Mesenchymal stem cell (in vitro differentiated cells and primary cell): Measurements from ENCODE around the gene DUSP5.
A peak's percentile ranks its signal among the peaks of the same experiment; 100 is the strongest.

ENCODE experiments used
- DNase-seq: peaks from one replicate; pipeline ENCODE4 v3.0.0-alpha.2; 2013
- H2AFZ ChIP-seq: one replicate; pipeline ENCODE4 v1.6.1; 2013; ENCODE audit warnings: low read depth, mild to moderate bottlenecking, control low read depth, inconsistent platforms, low read length, moderate library complexity
- H2AK5ac ChIP-seq: 2 replicates; pipeline ENCODE4 v1.6.1; 2013; ENCODE audit warnings: low read length, moderate library complexity, mild to moderate bottlenecking, inconsistent platforms; ENCODE audit not compliant: severe bottlenecking
- H2BK120ac ChIP-seq: one replicate; pipeline ENCODE4 v1.6.1; 2013; ENCODE audit warnings: low read depth, mild to moderate bottlenecking, inconsistent platforms, low read length, moderate library complexity
- H2BK12ac ChIP-seq, 2 experiments: one replicate each; pipeline ENCODE4 v1.6.1; 2013; ENCODE audit warnings: inconsistent platforms in 2 of 2, low read length in 2 of 2, mild to moderate bottlenecking in 2 of 2, moderate library complexity in 2 of 2, control low read depth in 1 of 2
- H2BK15ac ChIP-seq: one replicate; pipeline ENCODE4 v1.6.1; 2013; ENCODE audit warnings: mild to moderate bottlenecking, low read depth, inconsistent platforms; ENCODE audit not compliant: poor library complexity, severe bottlenecking
- H2BK5ac ChIP-seq: 2 replicates; pipeline ENCODE4 v1.6.1; 2013; ENCODE audit warnings: low read depth, mild to moderate bottlenecking, low read length, control low read depth, inconsistent platforms; ENCODE audit not compliant: poor library complexity, severe bottlenecking
- H3K14ac ChIP-seq, 2 experiments: one replicate each; pipeline ENCODE4 v1.6.1; 2013; ENCODE audit warnings: inconsistent platforms in 2 of 2, low read length in 2 of 2, control low read depth in 1 of 2, mild to moderate bottlenecking in 1 of 2, moderate library complexity in 1 of 2
- H3K18ac ChIP-seq, 2 experiments: one replicate each; pipeline ENCODE4 v1.6.1; 2013; ENCODE audit warnings: inconsistent platforms in 2 of 2, low read length in 2 of 2, control low read depth in 1 of 2, low read depth in 1 of 2, mild to moderate bottlenecking in 1 of 2
- H3K23ac ChIP-seq, 2 experiments: one replicate each; pipeline ENCODE4 v1.6.1; 2013; ENCODE audit warnings: inconsistent platforms in 2 of 2, low read length in 2 of 2, mild to moderate bottlenecking in 2 of 2, moderate library complexity in 2 of 2, control low read depth in 1 of 2
- H3K27ac ChIP-seq: 2 replicates; pipeline ENCODE4 v1.5.1; 2013; ENCODE audit warnings: mild to moderate bottlenecking, moderate library complexity, low read length, control low read depth, inconsistent platforms; ENCODE audit not compliant: poor library complexity, severe bottlenecking
- H3K27me3 ChIP-seq, 2 experiments: 2 replicates each; pipeline versions ENCODE4 v1.6.1 to v1.7.0; 2013; ENCODE audit warnings: low read length in 2 of 2, mild to moderate bottlenecking in 2 of 2, moderate library complexity in 2 of 2, control low read depth in 1 of 2, inconsistent platforms in 1 of 2; ENCODE audit not compliant: control insufficient read depth in 1 of 2, insufficient read depth in 1 of 2
- H3K36me3 ChIP-seq, 2 experiments: 2 replicates each; pipeline versions ENCODE4 v1.6.1 to v1.7.0; 2013; ENCODE audit warnings: low read length in 2 of 2, control low read depth in 1 of 2, inconsistent platforms in 1 of 2, low read depth in 1 of 2, mild to moderate bottlenecking in 1 of 2; ENCODE audit not compliant: insufficient read depth in 2 of 2, control insufficient read depth in 1 of 2
- H3K4ac ChIP-seq, 2 experiments: one replicate each; pipeline ENCODE4 v1.6.1; 2013; ENCODE audit warnings: inconsistent platforms in 2 of 2, low read length in 2 of 2, mild to moderate bottlenecking in 2 of 2, moderate library complexity in 2 of 2, control low read depth in 1 of 2, low read depth in 1 of 2
- H3K4me1 ChIP-seq: 2 replicates; pipeline ENCODE4 v1.6.1; 2013; ENCODE audit warnings: low read depth, low read length, control low read depth; ENCODE audit not compliant: control insufficient read depth, insufficient read depth
- H3K4me2 ChIP-seq: 2 replicates; pipeline ENCODE4 v1.6.1; 2013; ENCODE audit warnings: low read length, mild to moderate bottlenecking, inconsistent platforms; ENCODE audit not compliant: poor library complexity, severe bottlenecking
- H3K4me3 ChIP-seq, 2 experiments: 2 replicates each; pipeline versions ENCODE4 v1.5.1 to v1.7.0; 2013; ENCODE audit warnings: low read length in 2 of 2, mild to moderate bottlenecking in 2 of 2, control low read depth in 1 of 2, low read depth in 1 of 2; ENCODE audit not compliant: insufficient read depth in 1 of 2
- H3K79me1 ChIP-seq: replicated peaks from 2 replicates; pipeline ENCODE4 v1.6.1; 2013; ENCODE audit warnings: mild to moderate bottlenecking, control low read depth, low read length, inconsistent platforms; ENCODE audit not compliant: poor library complexity, severe bottlenecking
- H3K9ac ChIP-seq: 2 replicates; pipeline ENCODE4 v1.7.0; 2013; ENCODE audit warnings: mild to moderate bottlenecking, low read length, moderate library complexity
- H3K9me3 ChIP-seq: 2 replicates; pipeline ENCODE4 v1.7.0; 2013; ENCODE audit warnings: mild to moderate bottlenecking, low read length; ENCODE audit not compliant: control insufficient read depth
- H4K8ac ChIP-seq: one replicate; pipeline ENCODE4 v1.6.1; 2013; ENCODE audit warnings: inconsistent platforms, mild to moderate bottlenecking, low read length, moderate library complexity
- H4K91ac ChIP-seq: one replicate; pipeline ENCODE4 v1.6.1; 2013; ENCODE audit warnings: mild to moderate bottlenecking, low read length, inconsistent platforms
- WGBS: methylation state at CpG from one replicate; pipeline ENCODE4 v1.1.7; 2013; ENCODE audit warnings: mixed read lengths; 5-methylcytosine and 5-hydroxymethylcytosine counted together

Gene DUSP5

GRCh38 chr10:110494532-110494931 is 3.2 kb upstream of the DUSP5 start:
- H2AK5ac ChIP-seq = peak overlapping the region; percentile 57
- H4K8ac ChIP-seq = no peak overlapping the region
- H3K9ac ChIP-seq = no peak overlapping the region
- peak overlapping the region in 1 of 2 experiments; percentile 27 for H3K4me3 ChIP-seq
- 88% methylated on average over 2 of the region's 3 CpGs for WGBS
- peaks cover 10% of the 10 kb centered on the region for H3K79me1 ChIP-seq
- H2BK120ac ChIP-seq = no peak overlapping the region
- no peaks in the 10 kb centered on the region for H3K9me3 ChIP-seq
- H3K27ac ChIP-seq = no peak overlapping the region
- no peak overlapping the region for H3K4ac ChIP-seq
- H2AFZ ChIP-seq = no peak overlapping the region
- peaks cover 21% of the 10 kb centered on the region for H3K4me1 ChIP-seq
- H3K36me3 ChIP-seq = peaks cover 1 to 2% of the 10 kb centered on the region in 2 experiments
- no peak overlapping the region for H2BK12ac ChIP-seq
- no peaks in the 10 kb centered on the region for H3K27me3 ChIP-seq
- DNase-seq = no peak
- no peak overlapping the region for H4K91ac ChIP-seq
- no peak overlapping the region for H2BK15ac ChIP-seq
- H3K23ac ChIP-seq = no peak overlapping the region
- H3K4me2 ChIP-seq = no peak overlapping the region
- H2BK5ac ChIP-seq = no peak overlapping the region
- H3K14ac ChIP-seq = no peak overlapping the region
- no peak overlapping the region for H3K18ac ChIP-seq

DNA sequence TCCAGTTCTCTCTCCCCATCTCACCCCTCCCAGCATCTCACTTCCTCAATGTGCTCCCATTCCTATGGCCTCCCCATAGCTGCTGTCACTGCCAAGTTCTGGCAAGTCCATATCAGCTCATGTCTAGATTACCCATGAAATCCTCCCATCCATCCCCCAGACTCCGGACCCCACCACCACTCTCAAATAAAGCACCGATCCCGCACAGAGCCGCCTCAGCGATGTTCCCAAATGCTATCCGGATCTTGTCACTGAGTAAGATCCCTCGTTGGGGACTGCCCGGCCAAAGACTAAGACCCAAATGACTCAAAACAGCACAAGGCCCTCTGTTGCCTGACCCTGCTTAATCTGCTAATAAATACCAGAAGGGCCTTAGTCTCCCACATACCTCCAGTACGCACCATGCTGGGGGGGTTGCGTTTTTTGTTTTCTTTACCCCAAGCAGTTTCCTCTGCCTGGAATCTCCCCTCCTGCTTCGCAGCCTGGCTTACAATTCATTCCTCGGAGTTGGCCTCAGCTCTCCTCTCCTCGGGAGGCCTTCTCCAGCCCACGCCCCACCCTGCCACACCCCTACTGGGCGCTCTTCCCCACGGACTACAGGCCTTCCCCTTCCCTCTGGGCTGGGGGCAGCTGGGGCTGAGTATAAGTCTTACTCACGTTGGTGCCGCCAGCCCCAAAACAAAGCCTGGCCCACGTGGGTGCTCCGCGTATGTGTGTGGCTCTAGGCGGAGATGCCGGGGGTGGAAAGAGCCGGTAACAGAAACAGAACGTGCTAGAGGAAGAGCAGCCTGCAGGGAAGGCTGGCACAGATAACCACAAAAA is 1.8 kb upstream of the DUSP5 start:
- H2AFZ ChIP-seq = peak overlapping the region; percentile 19
- H3K18ac ChIP-seq = peak overlapping the region; percentile 2 to 34
- peak; percentile 82 for DNase-seq
- peaks cover 2 to 8% of the 10 kb centered on the region in 2 experiments for H3K36me3 ChIP-seq
- H4K8ac ChIP-seq = peak overlapping the region; percentile 10
- H3K14ac ChIP-seq = peak overlapping the region in 1 of 2 experiments; percentile 30
- H3K27me3 ChIP-seq = no peaks in the 10 kb centered on the region
- WGBS = 15% methylated on average over 25 of the region's 25 CpGs
- H3K27ac ChIP-seq = peak overlapping the region; percentile 97
- peak overlapping the region; percentile 36 for H2BK15ac ChIP-seq
- H2BK12ac ChIP-seq = peak overlapping the region in 1 of 2 experiments; percentile 75
- no peak overlapping the region for H2BK120ac ChIP-seq
- peak overlapping the region; percentile 14 for H4K91ac ChIP-seq
- H3K79me1 ChIP-seq = peaks cover 10% of the 10 kb centered on the region
- H3K23ac ChIP-seq = no peak overlapping the region
- H3K4ac ChIP-seq = no peak overlapping the region
- peak overlapping the region; percentile 94 for H2BK5ac ChIP-seq
- peak overlapping the region; percentile 51 to 95 for H3K4me3 ChIP-seq
- peaks cover 24% of the 10 kb centered on the region for H3K4me1 ChIP-seq
- H3K9me3 ChIP-seq = no peaks in the 10 kb centered on the region
- peak overlapping the region; percentile 98 for H3K9ac ChIP-seq
- H2AK5ac ChIP-seq = peak overlapping the region; percentile 95
- peak overlapping the region; percentile 74 for H3K4me2 ChIP-seq

- H2BK5ac ChIP-seq = peak overlapping the region; percentile 98
- H4K8ac ChIP-seq = peak overlapping the region; percentile 85
- peak overlapping the region; percentile 95 to 97 for H3K18ac ChIP-seq
- H3K9ac ChIP-seq = peak overlapping the region; percentile 98
- H3K4me2 ChIP-seq = peak overlapping the region; percentile 71
- peaks cover 10% of the 10 kb centered on the region for H3K79me1 ChIP-seq
- H2BK12ac ChIP-seq = peak overlapping the region; percentile 70 to 89
- peaks cover 2 to 8% of the 10 kb centered on the region in 2 experiments for H3K36me3 ChIP-seq
- DNase-seq = no peak
- H3K27ac ChIP-seq = peak overlapping the region; percentile 97
- peaks cover 29% of the 10 kb centered on the region for H3K4me1 ChIP-seq
- H3K4ac ChIP-seq = peak overlapping the region in 1 of 2 experiments; percentile 81
- H4K91ac ChIP-seq = peak overlapping the region; percentile 92
- H3K14ac ChIP-seq = peak overlapping the region; percentile 62 to 92
- H2AK5ac ChIP-seq = peak overlapping the region; percentile 81
- H3K9me3 ChIP-seq = no peaks in the 10 kb centered on the region
- no peak overlapping the region for H2BK120ac ChIP-seq
- peak overlapping the region; percentile 95 for H3K4me3 ChIP-seq
- 8% methylated on average over 19 of the region's 22 CpGs for WGBS
- H2BK15ac ChIP-seq = no peak overlapping the region
- peak overlapping the region in 1 of 2 experiments; percentile 49 for H3K23ac ChIP-seq
- H2AFZ ChIP-seq = peak overlapping the region; percentile 88
- no peaks in the 10 kb centered on the region for H3K27me3 ChIP-seq
Observed at GRCh38 chr10:110496553-110497437, 912 bp upstream of the DUSP5 start.
